Upper lobe of left lung (tissue), 4 donors: Measurements from ENCODE around the gene DCAF6.

ENCODE experiments used
- CTCF ChIP-seq, 6 experiments: fragments of 450-650 bp in 4 of 6; fragments of 200-600 bp in 2 of 6; sonication (generic) in 2 of 6; IDR thresholded peaks; one replicate each; pipeline ENCODE4 v1.5.1; 2016 to 2019; ENCODE audit warnings: antibody characterized with exemption in 6 of 6
- POLR2AphosphoS5 ChIP-seq, 2 donors: sonication (generic); formaldehyde crosslinking; IDR thresholded peaks; one replicate each; pipeline ENCODE4 v1.5.1; 2017; ENCODE audit warnings: antibody characterized with exemption in 2 of 2

GRCh38 chr1:168091063-168091462 lies 154.6 kb downstream of the DCAF6 start:
- TF ChIP-seq CTCF (IDR thresholded peaks at IDR 0.05) (no peak), POLR2AphosphoS5 (IDR thresholded peaks at IDR 0.05) (no peak)
